Astrocyte of the spinal cord (primary cell): ENCODE results near the gene ZNF75A.

Source experiments
- DNase-seq: peaks from one replicate; pipeline ENCODE4 v3.0.0; 2011; ENCODE audit warnings: low read depth, low spot score
- H3K4me3 ChIP-seq: 2 replicates; pipeline ENCODE4 v1.5.1; 2011; ENCODE audit warnings: low read depth, mild to moderate bottlenecking, low read length, moderate library complexity
- CTCF ChIP-seq: IDR thresholded peaks from 2 replicates; pipeline ENCODE4 v1.5.1; 2012; ENCODE audit warnings: low read depth, mild to moderate bottlenecking, low read length, inconsistent platforms
- in situ Hi-C: cut with HindIII; loops from 2 replicates; pipeline ENCODE4 v1.10.0; 2017; ENCODE audit warnings: low sequenced_read_pairs

Gene ZNF75A

GRCh38 chr16:3356118-3356517 lies 50.8 kb downstream of the ZNF75A start:
- in situ Hi-C loops: no loop called here
- H3K4me3 ChIP-seq: no peak overlapping the region
- no peak for DNase-seq
- TF ChIP-seq CTCF: no peak

GRCh38 chr16:3358871-3359270 lies 53.6 kb downstream of the ZNF75A start:
- in situ Hi-C loops: no loop called here
- TF ChIP-seq CTCF: no peak
- no peak overlapping the region for H3K4me3 ChIP-seq
- DNase-seq: no peak

- H3K4me3 ChIP-seq: no peak overlapping the region
- in situ Hi-C loops: no loop called here
- DNase-seq: no peak
- no peak for TF ChIP-seq CTCF
These were observed 57.6 kb downstream of the ZNF75A start for GRCh38 chr16:3362931-3363330.

- no peak overlapping the region for H3K4me3 ChIP-seq
- DNase-seq: no peak
- TF ChIP-seq CTCF: no peak
- in situ Hi-C loops: no loop called here
These were observed 58.5 kb downstream of the ZNF75A start for GRCh38 chr16:3363793-3364192.

- peak overlapping the region; percentile 60 for H3K4me3 ChIP-seq
- DNase-seq: peak; percentile 96
- in situ Hi-C loops: no loop called here
- no peak for TF ChIP-seq CTCF
These were observed 59.6 kb downstream of the ZNF75A start for GRCh38 chr16:3364774-3365427.
